ENCODE data around the gene DAZL. TPM values are rescaled to one million over a fixed set of nuclear protein-coding genes. Genes with fewer than 3 reads are reported as not detected.

DAZL gene
- total RNA-seq, 1 experiment from 2014 or later = 21.2 TPM

DNA sequence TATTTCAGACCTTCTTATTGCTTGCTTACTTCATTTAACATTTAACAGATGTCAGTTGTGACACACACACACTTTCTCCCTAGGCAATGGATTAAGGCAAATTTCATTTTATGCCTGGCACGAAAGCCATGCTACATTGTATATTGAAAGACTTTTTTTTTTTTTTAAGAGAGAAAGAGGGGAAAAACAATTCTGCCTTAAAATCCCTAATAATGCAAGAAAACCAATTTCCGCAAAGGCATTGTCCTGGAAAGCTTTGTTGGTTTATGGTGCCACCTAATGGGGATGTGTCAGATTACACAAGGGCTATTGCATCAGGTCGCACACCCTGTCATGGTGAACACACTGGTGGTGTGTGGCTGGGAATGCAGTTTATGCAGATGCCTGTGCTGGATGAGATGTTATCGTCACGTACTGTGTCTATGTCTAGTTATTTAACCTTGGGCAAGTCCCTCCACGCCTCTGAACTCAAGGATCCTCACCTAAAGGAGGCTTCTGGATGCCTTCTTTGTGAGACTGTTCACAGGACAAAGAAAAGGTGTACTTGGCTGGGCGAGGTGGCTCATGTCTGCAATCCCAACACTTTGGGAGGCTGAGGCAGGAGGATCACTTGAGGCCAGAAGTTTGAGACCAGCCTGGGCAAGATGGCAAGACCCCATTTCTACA lies 54.4 kb downstream of the DAZL start:
- H3K9ac ChIP-seq (ENCODE audit: extremely low read depth, insufficient read length, low read length) = peak overlapping the region; percentile 32
- H3K4me1 Mint-ChIP-seq = peaks cover 11 to 12% of the 10 kb centered on the region in 2 experiments
- no peak overlapping the region for H4K91ac ChIP-seq (ENCODE audit: insufficient read length, low read depth, low read length)
- DNase-seq = peak; percentile 78
- peak overlapping the region; percentile 48 for H2BK5ac ChIP-seq (ENCODE audit: insufficient read length, low read length)
- no peak overlapping the region for H3K23ac ChIP-seq (ENCODE audit: insufficient read length, low read depth, low read length)
- H3K56ac ChIP-seq (ENCODE audit: insufficient read length, low read depth, low read length) = no peak overlapping the region
- peak overlapping the region; percentile 95 for H3T11ph ChIP-seq (ENCODE audit: low read length)
- H4K8ac ChIP-seq (replicated peaks; ENCODE audit: insufficient read length, low read depth, low read length) = no peak overlapping the region
- no peaks in the 10 kb centered on the region for H3K79me2 ChIP-seq (ENCODE audit: insufficient read depth, low read length)
- no peak overlapping the region for H2BK15ac ChIP-seq (ENCODE audit: low read depth, low read length)
- H3K14ac ChIP-seq (ENCODE audit: insufficient read depth, low read length) = peak overlapping the region; percentile 91
- no peak overlapping the region; the same call in 1 of the 2 replicates for H3K4ac ChIP-seq (ENCODE audit: low read depth, low read length)
- H4K20me1 ChIP-seq (ENCODE audit: control insufficient read depth, insufficient read depth, insufficient read length) = no peaks in the 10 kb centered on the region
- H2BK12ac ChIP-seq (ENCODE audit: insufficient read length, low read depth, low read length) = no peak overlapping the region
- H3K36me3 Mint-ChIP-seq (ENCODE audit: insufficient read depth in 1 of 3, low read depth in 3 of 3) = peaks cover 0 to 5% (median 2%) of the 10 kb centered on the region in 3 experiments; a peak in 3 of 7 replicates
- peak overlapping the region; percentile 38 for H3K4me2 ChIP-seq (ENCODE audit: insufficient read depth, insufficient read length, low read length)
- H3K27me3 ChIP-seq (ENCODE audit: insufficient read depth, low read length) = no peaks in the 10 kb centered on the region
- H3K23me2 ChIP-seq (ENCODE audit: insufficient read length, low read depth, low read length, poor library complexity, severe bottlenecking) = no peaks in the 10 kb centered on the region
- no peak overlapping the region for H2AK5ac ChIP-seq (ENCODE audit: insufficient read length, low read length)
- peak overlapping the region; percentile 86 for H4K5ac ChIP-seq (ENCODE audit: insufficient read length, low read depth, low read length)
- peaks cover 2% of the 10 kb centered on the region; the same call in 1 of the 2 replicates for H3K4me1 ChIP-seq (ENCODE audit: insufficient read depth, low read length)
- H3K18ac ChIP-seq (ENCODE audit: insufficient read length, low read depth, low read length) = peak overlapping the region; percentile 61
- H2BK20ac ChIP-seq (ENCODE audit: low read depth, low read length, poor library complexity, severe bottlenecking) = no peak overlapping the region
- H3K9me3 ChIP-seq (ENCODE audit: control insufficient read depth, low read depth, low read length) = no peaks in the 10 kb centered on the region
- no peaks in the 10 kb centered on the region; a peak in 1 of 5 replicates for H3K9me3 Mint-ChIP-seq
- no peak overlapping the region for H3K27ac ChIP-seq (ENCODE audit: insufficient read length, low read depth, low read length)
- H2BK120ac ChIP-seq (ENCODE audit: low read depth, low read length, poor library complexity, severe bottlenecking) = peak overlapping the region; percentile 80
- no peaks in the 10 kb centered on the region; the same call in 1 of the 2 replicates for H3K27me3 Mint-ChIP-seq (ENCODE audit: low read depth)
- H3K27ac Mint-ChIP-seq = peak overlapping the region; percentile 69 to 98 (median 89); a peak in 5 of 7 replicates
- TF ChIP-seq, protein P1, sequence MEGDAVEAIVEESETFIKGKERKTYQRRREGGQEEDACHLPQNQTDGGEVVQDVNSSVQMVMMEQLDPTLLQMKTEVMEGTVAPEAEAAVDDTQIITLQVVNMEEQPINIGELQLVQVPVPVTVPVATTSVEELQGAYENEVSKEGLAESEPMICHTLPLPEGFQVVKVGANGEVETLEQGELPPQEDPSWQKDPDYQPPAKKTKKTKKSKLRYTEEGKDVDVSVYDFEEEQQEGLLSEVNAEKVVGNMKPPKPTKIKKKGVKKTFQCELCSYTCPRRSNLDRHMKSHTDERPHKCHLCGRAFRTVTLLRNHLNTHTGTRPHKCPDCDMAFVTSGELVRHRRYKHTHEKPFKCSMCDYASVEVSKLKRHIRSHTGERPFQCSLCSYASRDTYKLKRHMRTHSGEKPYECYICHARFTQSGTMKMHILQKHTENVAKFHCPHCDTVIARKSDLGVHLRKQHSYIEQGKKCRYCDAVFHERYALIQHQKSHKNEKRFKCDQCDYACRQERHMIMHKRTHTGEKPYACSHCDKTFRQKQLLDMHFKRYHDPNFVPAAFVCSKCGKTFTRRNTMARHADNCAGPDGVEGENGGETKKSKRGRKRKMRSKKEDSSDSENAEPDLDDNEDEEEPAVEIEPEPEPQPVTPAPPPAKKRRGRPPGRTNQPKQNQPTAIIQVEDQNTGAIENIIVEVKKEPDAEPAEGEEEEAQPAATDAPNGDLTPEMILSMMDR (conservative IDR thresholded peaks at IDR 0.05) = peak; percentile 93
- no CpG with 5 or more reads among the region's 7 CpGs for WGBS (ENCODE audit: extremely low coverage, insufficient read length, low lambda C conversion rate)
- H2AFZ ChIP-seq (ENCODE audit: low read length) = peak overlapping the region; percentile 98
- no peaks in the 10 kb centered on the region for H3K79me1 ChIP-seq (ENCODE audit: insufficient read depth, low read depth, low read length, poor library complexity, severe bottlenecking)
- H3K4me3 Mint-ChIP-seq = peak overlapping the region in 1 of 2 experiments; percentile 37; a peak in 2 of 5 replicates

Measured in H9 (cell line).